HG03457 (cell line): ENCODE measurements around the gene PRKCB.
"Not testable (repeated sequence)": the region's sequence is repeated elsewhere in the genome, so short reads cannot be mapped to it uniquely, and the experiment has no call there.

Experiments
- ATAC-seq: cut with Tn5 transposase; IDR thresholded peaks from one replicate; pipeline ENCODE4 v1.9.1; 2021; ENCODE audit warnings: moderate number of reproducible peaks; ENCODE audit not compliant: unreplicated experiment

Gene PRKCB

DNA sequence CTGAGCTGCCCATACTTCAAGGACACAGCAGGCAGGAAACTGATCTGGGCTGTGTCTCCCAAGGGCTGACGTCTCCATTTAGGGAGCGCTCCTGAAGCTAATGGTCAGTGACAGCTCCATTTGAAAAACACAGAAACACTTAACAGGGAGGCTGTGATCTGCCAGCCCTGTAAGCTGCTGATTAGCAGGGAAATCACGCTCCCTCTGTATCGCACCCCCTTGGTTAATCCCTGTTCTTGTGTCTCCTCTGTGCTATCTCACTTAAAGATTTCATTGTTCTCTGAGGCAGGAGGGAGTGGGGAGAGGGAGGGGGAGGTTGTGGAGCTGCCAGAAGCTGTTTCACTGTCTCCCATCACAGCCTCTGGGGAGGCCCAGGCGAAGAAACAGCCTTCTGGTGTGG, 372.9 kb downstream of the PRKCB start:
- ATAC-seq = no peak

- no peak for ATAC-seq
Measured at GRCh38 chr16:24214992-24215391, 379.2 kb downstream of the PRKCB start.

- no peak for ATAC-seq
Measured at GRCh38 chr16:24216961-24217360, 381.2 kb downstream of the PRKCB start.

GRCh38 chr16:24217461-24217860, 381.7 kb downstream of the PRKCB start:
- no peak for ATAC-seq

DNA sequence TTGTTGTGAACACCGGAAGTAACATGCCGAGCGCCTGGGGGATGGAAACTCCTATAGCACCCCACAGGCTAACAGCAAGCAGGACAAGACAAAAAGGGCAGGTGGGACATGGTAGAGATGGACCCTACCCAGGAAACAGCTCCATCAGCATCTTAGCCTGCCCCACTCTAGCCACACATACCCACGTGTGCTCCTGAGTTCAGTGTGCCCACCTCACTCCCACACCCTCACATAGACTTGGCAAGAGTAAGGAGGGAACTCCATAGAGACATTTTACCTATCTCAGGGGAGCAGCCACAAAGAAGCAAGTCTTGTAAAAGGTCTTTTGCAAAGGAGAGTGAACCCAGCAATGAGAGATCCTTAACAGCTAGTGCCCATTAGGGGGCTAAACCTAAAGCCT, 382.5 kb downstream of the PRKCB start:
- no peak for ATAC-seq

DNA sequence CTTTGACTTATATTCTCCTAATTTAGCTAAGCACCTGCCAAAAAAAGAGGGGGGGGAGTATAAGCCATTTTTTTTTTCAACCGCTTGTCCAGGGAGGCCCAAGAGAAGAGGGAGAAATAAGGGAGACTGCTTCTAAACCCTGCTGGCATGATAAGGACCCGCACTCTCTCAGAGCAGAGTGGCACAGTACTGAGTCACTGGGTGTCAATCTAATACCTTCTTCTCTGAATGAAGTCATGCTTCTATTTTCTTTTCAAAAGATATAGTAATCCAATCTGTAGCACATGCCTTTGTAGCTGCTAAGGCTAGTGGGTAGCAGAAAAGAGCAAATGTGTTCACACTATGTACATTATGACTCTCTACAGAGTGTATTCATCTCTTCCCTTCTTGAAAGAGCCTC, 385.4 kb downstream of the PRKCB start:
- ATAC-seq = no peak

DNA sequence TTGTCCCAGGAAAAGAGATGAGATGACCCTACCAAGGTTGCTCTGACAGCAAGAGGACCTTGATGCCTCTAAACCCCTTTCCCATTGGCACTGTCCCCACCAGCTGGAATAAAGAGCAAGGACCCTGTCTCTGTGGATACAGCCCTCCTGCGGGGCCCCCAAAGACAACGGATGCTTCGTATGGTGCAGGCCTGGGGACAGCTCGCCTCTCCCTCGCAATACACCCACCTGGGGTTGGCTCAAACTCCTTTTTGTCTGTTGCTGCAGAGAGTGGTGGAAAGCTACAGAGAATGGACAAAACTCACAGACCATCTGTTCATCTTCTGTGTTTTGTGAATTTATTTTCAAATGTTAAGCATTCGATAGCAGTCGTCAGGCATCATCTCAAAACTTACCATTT, 392.7 kb downstream of the PRKCB start:
- no peak for ATAC-seq

- ATAC-seq = no peak
Measured at GRCh38 chr16:24232936-24233335, 397.2 kb downstream of the PRKCB start.

DNA sequence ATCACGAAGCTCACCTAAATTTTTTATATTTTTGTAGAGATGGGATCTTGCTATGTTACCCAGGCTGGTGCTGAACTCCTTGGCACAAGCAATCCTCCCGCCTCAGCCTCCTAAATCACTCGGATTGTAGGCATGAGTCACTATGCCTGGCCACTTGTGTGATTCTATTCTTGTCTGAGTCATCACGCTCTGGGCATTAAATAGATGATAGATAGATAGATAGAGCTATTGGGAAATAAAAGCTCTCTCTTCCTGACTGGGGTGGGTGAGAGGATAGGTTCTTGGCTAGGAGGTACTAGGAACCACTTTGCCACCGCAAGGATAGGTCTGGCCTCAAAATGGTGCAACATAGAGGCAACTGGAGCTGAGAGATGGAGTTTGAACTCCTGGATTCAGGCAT, 399.0 kb downstream of the PRKCB start:
- no peak for ATAC-seq

DNA sequence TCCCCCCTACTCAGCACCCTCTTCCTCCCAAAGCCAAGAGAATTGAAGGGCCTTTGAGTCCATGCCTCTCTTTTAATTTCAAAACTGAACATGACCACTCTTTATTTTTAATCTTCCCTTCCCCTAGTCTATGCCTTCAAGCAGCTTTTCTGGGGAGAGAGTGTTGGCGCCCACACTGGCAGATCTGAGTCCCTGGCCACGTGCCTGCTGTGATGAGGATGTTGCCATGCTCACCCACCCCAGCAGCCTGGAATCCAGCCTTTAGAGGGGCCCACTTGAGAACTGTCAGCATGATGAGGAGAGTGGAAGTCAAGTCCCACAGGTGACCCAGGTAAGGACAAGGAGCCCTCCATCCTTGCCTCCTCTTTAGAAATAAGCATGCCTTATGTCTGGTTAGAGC, 400.0 kb downstream of the PRKCB start:
- ATAC-seq = no peak

GRCh38 chr16:24238846-24239245, 403.1 kb downstream of the PRKCB start:
- ATAC-seq = not testable (repeated sequence)

GRCh38 chr16:24246911-24247607, 411.3 kb downstream of the PRKCB start:
- ATAC-seq = no peak

DNA sequence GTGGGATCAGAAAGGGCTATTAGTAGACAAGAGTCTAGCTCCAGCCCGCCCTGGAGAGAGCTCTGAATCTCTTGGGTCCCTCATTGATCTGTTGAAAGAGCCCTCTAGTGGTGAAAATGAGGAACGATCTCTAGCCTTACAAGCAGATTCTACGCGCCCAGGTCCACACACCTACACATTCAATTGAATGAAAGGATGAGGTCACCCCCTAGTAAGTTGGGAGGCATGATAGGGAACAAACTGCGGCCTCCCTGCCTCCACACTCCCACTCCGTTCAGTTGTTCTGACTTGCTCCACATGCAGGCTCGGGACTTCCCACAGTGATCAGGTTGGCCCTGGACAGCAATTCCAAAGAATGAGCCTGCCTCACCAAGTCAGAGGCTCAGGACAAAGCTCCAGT, 417.4 kb downstream of the PRKCB start:
- ATAC-seq = no peak

- no peak for ATAC-seq
Measured at GRCh38 chr16:24255456-24256371, 419.9 kb downstream of the PRKCB start, which contains the start of gene CACNG3. TSS of gene CACNG3 (plus strand) at chr16:24256335. CDS start at chr16:24256755, 420 bp downstream.

- ATAC-seq = no peak
Measured at GRCh38 chr16:24257958-24258357, 422.2 kb downstream of the PRKCB start.

DNA sequence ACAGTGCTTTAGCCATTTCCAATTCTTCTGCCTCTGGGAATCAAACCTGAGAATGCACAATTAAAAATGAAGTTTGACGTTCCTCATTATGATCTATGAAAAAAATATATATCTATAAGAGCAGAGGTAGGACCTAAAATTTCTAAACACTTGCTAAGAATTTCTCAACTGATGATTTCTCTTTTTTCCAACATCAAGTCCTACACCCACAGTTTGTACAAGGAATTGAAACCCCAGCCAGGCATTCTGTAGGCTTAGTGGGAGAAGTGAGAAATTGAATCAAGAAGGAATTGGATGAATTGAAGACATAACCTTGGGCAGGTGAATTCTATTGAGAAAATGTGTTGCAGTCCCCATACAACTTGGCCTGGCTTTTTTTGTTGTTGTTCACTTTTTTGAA, 423.0 kb downstream of the PRKCB start:
- ATAC-seq = no peak

DNA sequence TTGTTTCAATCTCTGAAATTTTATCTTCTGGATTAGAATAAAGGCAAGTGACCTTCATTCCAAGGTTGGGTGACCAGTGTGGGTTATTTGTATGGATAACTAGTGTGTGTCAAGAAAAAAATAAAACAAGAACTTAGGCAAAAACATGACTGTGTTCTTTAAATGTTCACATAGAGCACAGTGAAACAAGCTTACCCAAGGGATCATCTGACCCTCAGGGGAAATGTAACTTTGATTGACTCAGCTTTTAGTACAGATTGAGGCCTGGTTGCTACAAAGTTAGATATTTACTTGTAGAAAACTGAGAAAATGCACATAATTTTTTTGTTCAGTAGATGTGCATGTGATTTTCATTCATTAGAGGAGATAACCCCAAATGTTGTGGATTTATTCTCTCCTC, 427.0 kb downstream of the PRKCB start:
- ATAC-seq = no peak
